ENCODE data around the gene CACNA2D1.

CACNA2D1 gene

GRCh38 chr7:82158327-82158726 is 285.2 kb downstream of the CACNA2D1 start:
- TF ChIP-seq TAF1 (IDR thresholded peaks at IDR 0.05; ENCODE audit: borderline replicate concordance, insufficient read depth, low read length) (no peak), POLR2AphosphoS5 (IDR thresholded peaks at IDR 0.05; ENCODE audit: low read depth, low read length) (no peak)

DNA sequence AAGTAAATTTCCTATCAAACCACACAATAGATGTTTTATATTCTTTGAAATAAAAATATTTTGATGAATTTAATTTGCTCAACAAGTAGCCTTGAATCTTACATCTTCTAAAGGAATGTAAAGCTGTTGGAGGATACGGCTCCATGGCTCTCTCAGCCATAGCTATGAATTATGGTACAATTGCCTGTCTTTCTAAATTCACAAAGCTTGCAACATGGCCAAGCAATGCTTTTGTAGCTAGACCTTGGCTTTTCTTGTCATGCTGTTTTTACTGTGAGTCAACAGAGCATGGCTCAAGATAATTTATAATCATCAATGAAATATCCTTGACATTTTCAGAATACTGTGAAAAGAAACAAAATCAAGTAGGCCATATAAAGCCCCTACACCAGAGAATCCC is 286.7 kb downstream of the CACNA2D1 start:
- TF ChIP-seq REST (IDR thresholded peaks at IDR 0.05; ENCODE audit: insufficient read depth in 1 of 2, low read depth in 2 of 2, low read length in 2 of 2) = no peak
- TF ChIP-seq TAF1 (IDR thresholded peaks at IDR 0.05; ENCODE audit: borderline replicate concordance, insufficient read depth, low read length) = no peak

DNA sequence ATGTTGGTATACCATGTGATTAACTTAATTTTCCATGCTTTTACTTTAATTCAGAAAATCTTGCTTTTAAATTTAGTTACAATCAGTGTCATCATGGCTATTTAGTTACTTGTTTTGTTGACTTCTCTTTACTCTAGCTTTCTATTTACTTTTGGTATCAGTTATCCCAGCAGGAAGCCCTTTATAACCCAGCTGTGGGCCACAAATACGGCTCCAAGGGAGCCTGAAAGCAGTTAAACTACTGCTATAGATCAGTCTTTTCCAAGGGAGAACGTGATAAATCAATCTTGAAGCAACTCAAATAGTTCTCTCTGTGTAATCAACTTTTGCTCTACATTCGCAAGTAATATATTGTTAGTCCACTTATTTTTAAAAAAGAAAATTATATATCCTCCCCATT is 287.4 kb downstream of the CACNA2D1 start:
- no peak for TF ChIP-seq POLR2AphosphoS5 (IDR thresholded peaks at IDR 0.05; ENCODE audit: low read depth, low read length)
- no peak for TF ChIP-seq FOXP2 (optimal IDR thresholded peaks at IDR 0.05; ENCODE audit: borderline replicate concordance, extremely low read depth, extremely low read length, insufficient read depth)
- TF ChIP-seq REST (IDR thresholded peaks at IDR 0.05; ENCODE audit: insufficient read depth in 1 of 2, low read depth in 2 of 2, low read length in 2 of 2) = no peak
- TF ChIP-seq TAF1 (IDR thresholded peaks at IDR 0.05; ENCODE audit: borderline replicate concordance, insufficient read depth, low read length) = no peak
- TF ChIP-seq SIN3A (IDR thresholded peaks at IDR 0.05; ENCODE audit: borderline replicate concordance, insufficient read depth, low read length) = no peak

DNA sequence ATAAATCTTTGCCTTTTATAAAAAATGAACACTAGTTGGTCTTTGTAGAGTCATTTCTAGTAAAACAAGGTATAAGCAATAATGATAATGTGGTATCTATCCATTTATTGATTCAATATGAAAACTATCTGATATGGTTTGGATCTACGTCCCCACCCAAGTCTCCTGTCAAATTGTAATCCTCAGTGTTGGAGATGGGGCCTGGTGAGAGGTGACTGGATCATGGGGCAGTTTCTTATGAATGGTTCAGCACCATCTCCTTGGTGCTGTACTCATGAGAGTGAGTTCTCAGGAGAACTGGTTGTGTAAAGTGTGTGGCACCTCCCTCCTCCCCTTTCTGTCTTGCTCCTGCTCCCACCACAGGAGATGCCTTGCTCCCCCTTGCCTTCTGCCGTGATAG is 288.8 kb downstream of the CACNA2D1 start:
- TF ChIP-seq REST (IDR thresholded peaks at IDR 0.05; ENCODE audit: insufficient read depth in 1 of 2, low read depth in 2 of 2, low read length in 2 of 2) = no peak
- TF ChIP-seq TAF1 (IDR thresholded peaks at IDR 0.05; ENCODE audit: borderline replicate concordance, insufficient read depth, low read length) = no peak
- no peak for TF ChIP-seq POLR2AphosphoS5 (IDR thresholded peaks at IDR 0.05; ENCODE audit: low read depth, low read length)
- TF ChIP-seq SIN3A (IDR thresholded peaks at IDR 0.05; ENCODE audit: borderline replicate concordance, insufficient read depth, low read length) = no peak
- no peak for TF ChIP-seq FOXP2 (optimal IDR thresholded peaks at IDR 0.05; ENCODE audit: borderline replicate concordance, extremely low read depth, extremely low read length, insufficient read depth)

DNA sequence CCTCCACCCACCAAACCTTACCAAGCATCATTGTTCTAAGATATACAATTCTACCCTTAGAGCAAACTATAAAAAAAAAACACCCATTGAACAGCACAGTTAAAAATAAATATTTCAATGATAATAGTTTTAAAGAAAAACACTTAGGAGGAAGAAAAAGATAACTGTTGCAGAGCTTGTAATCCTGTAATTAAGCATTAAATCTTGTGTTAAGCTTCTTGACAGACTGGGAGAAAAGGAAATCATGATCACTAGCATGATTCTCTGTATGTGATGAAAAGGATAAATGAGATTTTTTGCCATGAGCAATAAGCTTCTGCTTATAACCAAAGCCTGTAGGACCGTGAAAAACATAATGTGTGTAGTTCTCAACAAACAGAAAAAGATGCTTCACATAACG is 289.8 kb downstream of the CACNA2D1 start:
- TF ChIP-seq REST (IDR thresholded peaks at IDR 0.05; ENCODE audit: insufficient read depth in 1 of 2, low read depth in 2 of 2, low read length in 2 of 2) = no peak
- no peak for TF ChIP-seq SIN3A (IDR thresholded peaks at IDR 0.05; ENCODE audit: borderline replicate concordance, insufficient read depth, low read length)
- TF ChIP-seq TAF1 (IDR thresholded peaks at IDR 0.05; ENCODE audit: borderline replicate concordance, insufficient read depth, low read length) = no peak
- no peak for TF ChIP-seq FOXP2 (optimal IDR thresholded peaks at IDR 0.05; ENCODE audit: borderline replicate concordance, extremely low read depth, extremely low read length, insufficient read depth)
- TF ChIP-seq POLR2AphosphoS5 (IDR thresholded peaks at IDR 0.05; ENCODE audit: low read depth, low read length) = no peak
